NCI-H1436 (cell line): ENCODE measurements around the gene CRIP2.

Experiments used
- DNase-seq: peaks from one replicate; lab custom pipeline; 2025; lab: John Stamatoyannopoulos, UW

CRIP2 gene

DNA sequence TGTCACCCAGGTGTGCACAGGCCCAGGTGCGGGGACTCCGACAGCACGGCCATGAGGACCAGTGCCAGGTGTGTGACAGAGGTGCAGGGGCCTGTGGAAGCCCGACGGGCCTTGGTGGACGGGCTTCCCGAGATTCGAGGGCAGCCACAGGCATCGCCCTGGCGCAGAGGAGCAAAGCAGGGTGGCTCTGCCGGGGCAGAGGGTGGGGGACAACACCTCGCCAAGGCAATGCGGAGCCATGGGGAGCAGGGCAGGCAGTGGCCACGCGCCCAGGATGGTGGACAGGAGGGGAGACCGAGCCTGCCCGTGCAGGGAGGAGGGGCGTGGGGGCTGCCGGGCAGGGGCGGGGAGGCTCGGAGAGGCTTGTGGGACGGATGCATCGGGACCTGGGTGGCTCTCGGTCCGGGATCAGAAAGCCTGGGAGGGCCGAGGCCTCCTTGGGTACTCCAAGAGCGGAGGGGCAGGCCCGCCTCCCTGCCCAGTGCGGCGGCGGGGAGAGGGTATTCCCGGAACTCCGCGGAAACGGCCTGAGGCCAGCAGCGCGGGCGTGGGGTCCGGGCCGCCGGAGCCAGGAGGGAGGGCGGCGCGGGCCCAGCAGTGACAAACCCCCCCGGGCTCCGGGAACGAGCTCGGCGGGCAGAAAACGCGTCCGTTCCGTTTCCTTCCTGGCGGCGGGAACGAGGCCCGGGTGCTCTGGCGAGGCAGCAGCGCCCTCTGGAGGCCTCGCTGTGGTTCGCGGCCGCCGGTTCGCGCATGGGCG, 53.4 kb downstream of the CRIP2 start:
- peak; percentile 72 for DNase-seq

DNA sequence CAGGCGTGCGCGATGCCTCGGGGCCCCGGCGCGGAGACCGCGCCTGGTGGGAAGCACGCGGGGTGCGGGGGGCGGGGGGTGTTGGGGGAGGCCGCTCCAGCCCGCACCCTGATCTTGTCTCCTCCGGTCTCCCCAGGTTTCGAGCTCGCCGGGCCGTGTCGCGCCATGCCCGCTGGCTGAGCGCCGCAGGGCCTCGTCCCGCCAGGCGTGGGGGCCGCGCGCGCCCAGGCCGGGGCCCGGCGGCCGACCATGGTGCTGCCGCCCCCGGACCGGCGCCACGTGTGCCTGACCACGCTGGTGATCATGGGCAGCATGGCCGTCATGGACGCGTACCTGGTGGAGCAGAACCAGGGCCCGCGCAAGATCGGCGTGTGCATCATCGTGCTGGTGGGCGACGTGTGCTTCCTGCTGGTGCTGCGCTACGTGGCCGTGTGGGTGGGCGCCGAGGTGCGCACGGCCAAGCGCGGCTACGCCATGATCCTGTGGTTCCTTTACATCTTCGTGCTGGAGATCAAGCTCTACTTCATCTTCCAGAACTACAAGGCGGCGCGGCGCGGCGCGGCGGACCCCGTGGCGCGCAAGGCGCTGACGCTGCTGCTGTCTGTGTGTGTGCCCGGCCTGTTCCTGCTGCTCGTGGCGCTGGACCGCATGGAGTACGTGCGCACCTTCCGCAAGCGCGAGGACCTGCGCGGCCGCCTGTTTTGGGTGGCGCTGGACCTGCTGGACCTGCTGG, 54.1 kb downstream of the CRIP2 start:
- no peak for DNase-seq

DNA sequence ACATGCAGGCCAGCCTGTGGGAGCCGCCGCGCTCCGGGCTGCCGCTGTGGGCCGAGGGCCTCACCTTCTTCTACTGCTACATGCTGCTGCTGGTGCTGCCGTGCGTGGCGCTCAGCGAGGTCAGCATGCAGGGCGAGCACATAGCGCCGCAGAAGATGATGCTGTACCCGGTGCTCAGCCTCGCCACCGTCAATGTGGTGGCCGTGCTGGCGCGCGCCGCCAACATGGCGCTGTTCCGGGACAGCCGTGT, 54.6 kb downstream of the CRIP2 start:
- no peak for DNase-seq
